ENCODE measurements around the gene SERPINB10.
A peak's percentile ranks its signal among the peaks of the same experiment; 100 is the strongest.

The SERPINB10 gene

GRCh38 chr18:63951302-63951705, 43.5 kb downstream of the SERPINB10 start:
- DNase-seq = no peak

GRCh38 chr18:63953811-63954210, 46.1 kb downstream of the SERPINB10 start:
- no peak for DNase-seq

GRCh38 chr18:63956755-63957154, 49.0 kb downstream of the SERPINB10 start:
- no peak for DNase-seq

GRCh38 chr18:63960891-63961290, 53.1 kb downstream of the SERPINB10 start:
- DNase-seq = no peak

- DNase-seq = no peak
These were observed 53.8 kb downstream of the SERPINB10 start for GRCh38 chr18:63961435-63961980.

- no peak for DNase-seq
These were observed 54.4 kb downstream of the SERPINB10 start for GRCh38 chr18:63962137-63962536.

GRCh38 chr18:63963615-63964256, 56.0 kb downstream of the SERPINB10 start:
- peak; percentile 75 for DNase-seq

GRCh38 chr18:63964908-63965307, 57.1 kb downstream of the SERPINB10 start:
- no peak for DNase-seq

- DNase-seq = no peak
These were observed 58.1 kb downstream of the SERPINB10 start for GRCh38 chr18:63965716-63966330.

GRCh38 chr18:63969942-63970808, 62.4 kb downstream of the SERPINB10 start, which contains the start of gene SERPINB8:
TSS of gene SERPINB8 (plus strand) at chr18:63970081. CDS start at chr18:63978309, 8,228 bp downstream.
- peak; percentile 84 for DNase-seq

GRCh38 chr18:63970809-63971205, 63.0 kb downstream of the SERPINB10 start:
- DNase-seq = no peak

GRCh38 chr18:63971320-63972001, 63.7 kb downstream of the SERPINB10 start:
- no peak for DNase-seq

- DNase-seq = no peak
These were observed 64.2 kb downstream of the SERPINB10 start for GRCh38 chr18:63972002-63972376.

GRCh38 chr18:63974991-63975390, 67.2 kb downstream of the SERPINB10 start:
- DNase-seq = peak; percentile 39

GRCh38 chr18:63975628-63976027, 67.9 kb downstream of the SERPINB10 start:
- DNase-seq = no peak

- DNase-seq = no peak
These were observed 69.3 kb downstream of the SERPINB10 start for GRCh38 chr18:63977040-63977439.

- DNase-seq = peak; percentile 59
These were observed 71.7 kb downstream of the SERPINB10 start for GRCh38 chr18:63979409-63979920.

- no peak for DNase-seq
These were observed 72.3 kb downstream of the SERPINB10 start for GRCh38 chr18:63980027-63980426.

GRCh38 chr18:63980896-63981460, 73.2 kb downstream of the SERPINB10 start:
- no peak for DNase-seq

- no peak for DNase-seq
These were observed 74.0 kb downstream of the SERPINB10 start for GRCh38 chr18:63981719-63982118.

- no peak for DNase-seq
These were observed 74.6 kb downstream of the SERPINB10 start for GRCh38 chr18:63982361-63982760.

Measured in CD4-positive, alpha-beta T cell treated with Interleukin-4 for 4 hours (primary cell).